GM21526 (cell line): ENCODE measurements around the gene CAMK1G.

Source experiments
- ATAC-seq: cut with Tn5 transposase; IDR thresholded peaks from one replicate; pipeline ENCODE4 v1.9.1; 2021; ENCODE audit warnings: moderate library complexity; ENCODE audit not compliant: unreplicated experiment, low FRiP score

The CAMK1G gene

GRCh38 chr1:209655411-209656231 lies 72.1 kb downstream of the CAMK1G start:
- ATAC-seq, result no peak

GRCh38 chr1:209657140-209657879 lies 73.8 kb downstream of the CAMK1G start:
- no peak for ATAC-seq

- ATAC-seq, result no peak
Observed at GRCh38 chr1:209657918-209658317, 74.4 kb downstream of the CAMK1G start.

DNA sequence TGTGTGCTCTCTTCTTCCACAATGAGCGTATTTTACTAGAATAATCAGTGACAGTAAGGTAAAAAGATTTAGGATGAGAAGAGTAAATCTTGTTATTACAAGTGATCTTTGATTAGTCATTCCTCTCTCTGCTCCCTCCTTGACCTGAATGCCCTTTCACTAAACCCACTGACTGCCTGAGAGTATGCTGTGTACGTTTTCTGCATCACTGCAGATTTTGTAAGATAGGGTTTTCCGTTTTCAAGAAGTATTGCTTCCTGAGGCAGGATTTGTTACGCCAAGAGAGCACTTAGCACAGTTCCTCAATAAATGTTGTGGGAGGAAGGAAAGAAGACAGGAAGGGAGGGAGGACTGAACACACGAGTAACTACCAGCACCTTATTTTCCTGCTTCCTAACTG lies 76.4 kb downstream of the CAMK1G start:
- ATAC-seq, result no peak

DNA sequence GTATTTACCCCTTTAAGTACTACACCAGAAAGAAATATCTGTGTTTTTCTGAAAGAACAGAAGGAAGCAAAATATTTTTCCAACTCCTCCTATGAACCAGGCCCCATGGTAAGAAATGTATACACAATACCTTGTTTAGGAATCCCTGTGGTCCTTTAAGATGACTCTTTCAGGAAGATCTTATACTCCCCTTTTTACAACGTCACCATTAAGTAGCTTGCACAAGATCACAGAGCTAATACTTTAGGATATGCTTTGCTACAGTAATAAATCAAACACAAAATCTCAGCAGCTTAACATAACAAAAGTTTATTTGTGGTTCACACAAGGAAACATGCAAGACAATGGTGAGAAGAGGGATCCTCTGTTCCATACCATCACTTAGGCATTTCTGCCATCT lies 77.6 kb downstream of the CAMK1G start:
- ATAC-seq, result no peak

- no peak for ATAC-seq
Observed at GRCh38 chr1:209662879-209663327, 79.4 kb downstream of the CAMK1G start.
